Heart right ventricle (tissue), 16 donors: ENCODE results near the gene MAGEB3. TPM values are rescaled to one million over a fixed set of nuclear protein-coding genes. Genes with fewer than 3 reads are reported as not detected.

Source experiments
- ATAC-seq, 8 donors: fragments of 200-7000 bp; cut with Tn5 transposase; one replicate each; pipeline ENCODE4 v1.9.1; 2020; ENCODE audit warnings: mild to moderate bottlenecking in 8 of 8, moderate library complexity in 8 of 8, moderate number of reproducible peaks in 1 of 8
- DNase-seq, 2 donors: peaks; one replicate each; pipeline ENCODE4 v3.0.0-alpha.2; 2020
- H3K27ac ChIP-seq, 10 donors: fragments of 200-600 bp; sonication (generic) in 2 of 10; one replicate each; pipeline versions ENCODE4 v1.5.0 to v1.8.0; 2020 to 2022; ENCODE audit warnings: mild to moderate bottlenecking in 3 of 10
- H3K27me3 ChIP-seq, 7 donors: fragments of 200-600 bp; one replicate each; pipeline ENCODE4 v1.8.0; 2021 to 2022; ENCODE audit warnings: mild to moderate bottlenecking in 2 of 7
- H3K36me3 ChIP-seq, 9 donors: fragments of 200-600 bp; sonication (generic) in 1 of 9; one replicate each; pipeline versions ENCODE4 v1.5.0 to v1.8.0; 2020 to 2022; ENCODE audit warnings: mild to moderate bottlenecking in 2 of 9
- H3K4me1 ChIP-seq, 9 donors: fragments of 200-600 bp; sonication (generic) in 1 of 9; one replicate each; pipeline versions ENCODE4 v1.5.0 to v1.8.0; 2020 to 2022; ENCODE audit warnings: mild to moderate bottlenecking in 4 of 9
- H3K4me3 ChIP-seq, 10 donors: fragments of 200-600 bp; sonication (generic) in 2 of 10; one replicate each; pipeline versions ENCODE4 v1.5.0 to v1.8.0; 2020 to 2022; ENCODE audit warnings: mild to moderate bottlenecking in 7 of 10, moderate library complexity in 2 of 10
- H3K9me3 ChIP-seq, 11 donors: fragments of 200-600 bp in 10 of 11; sonication (generic) in 2 of 11; one replicate each; pipeline versions ENCODE4 v1.5.0 to v1.8.0; 2013 to 2022; ENCODE audit warnings: mild to moderate bottlenecking in 2 of 11, control low read depth in 1 of 11, moderate library complexity in 1 of 11
- WGBS, 2 donors: extraction: QIAGEN DNeasy Blood & Tissue Kit; methylation state at CpG; one replicate each; pipeline ENCODE4 v1.1.7; 2013; ENCODE audit warnings: inconsistent platforms in 1 of 2; 5-methylcytosine and 5-hydroxymethylcytosine counted together
- intact Hi-C, 10 donors: fragments of 100-400 bp; cut with DNase I; formaldehyde crosslinking; loops; one replicate each; pipeline versions ENCODE4 v1.11.1 to v1.14.2; 2022
- polyA plus RNA-seq, 2 donors: library from polyadenylated mRNA; stranded (reverse); fragments of 200-250 nt; gene quantifications; one replicate each; pipeline ENCODE4 v1.2.3, GENCODE V29; 2013
- total RNA-seq, 10 donors: library from RNA; stranded (reverse); fragmentation: NEBNext Ultra II Directional in 3 of 10; extraction: Animal tissue kit (Norgen Biotek cat#: 25700) in 3 of 10; gene quantifications; one replicate each; pipeline versions ENCODE4 v1.2.1 to v1.2.4, GENCODE V29; 2021 to 2023
- TF ChIP-seq, protein P1 (sequence below), 9 donors: fragments of 200-600 bp; sonication (generic) in 2 of 9; IDR thresholded peaks; one replicate each; pipeline versions ENCODE4 v1.5.0 to v1.8.0; 2021 to 2022; ENCODE audit warnings: antibody characterized with exemption in 9 of 9, mild to moderate bottlenecking in 5 of 9, moderate library complexity in 1 of 9
- donor health status: Arrhythmogenic right ventricular cardiomyopathy.
- donor health status: ischemic (EF 13 %, LVEDD 7.1; RV severe dilation, severe dysfunction).
- donor health status: healthy with polysubstance abuse.
- donor health status: DM: no; HTN: yes; CAD: no.
- donor health status: DM: no; HTN: no; CAD: no.
- donor health status: ischemic (EF 25% LVEDD 6.9; RV normal size, moderate dysfunction).
- donor health status: ischemic (EF 25% LVEDD 5.7; RV mildly dilated, moderate dysfunction).
- donor health status: healthy.
- donor health status: DM: yes; HTN: yes; CAD: no.
- donor health status: Ischemic cardiomyopathy.
- donor health status: ischemic (EF 35%, LVEDD 5.7; RV mildly dilated, moderate dysfunction).
- donor health status: nonischemic (EF 11% LVEDD 7.7; RV severe dilation, severe dysfunction).
- donor health status: DM: yes; HTN: yes; CAD: no.
- donor health status: PGD.
- donor health status: ischemic (EF 29% LVEDD 5.4; RV normal size, mild dysfunction).
- donor health status: nonischemic (EF 23%, LVEDD 6.1; RV moderate dilation, normal function).

MAGEB3 gene
- total and polyA plus RNA-seq, 12 donors = not detected

DNA sequence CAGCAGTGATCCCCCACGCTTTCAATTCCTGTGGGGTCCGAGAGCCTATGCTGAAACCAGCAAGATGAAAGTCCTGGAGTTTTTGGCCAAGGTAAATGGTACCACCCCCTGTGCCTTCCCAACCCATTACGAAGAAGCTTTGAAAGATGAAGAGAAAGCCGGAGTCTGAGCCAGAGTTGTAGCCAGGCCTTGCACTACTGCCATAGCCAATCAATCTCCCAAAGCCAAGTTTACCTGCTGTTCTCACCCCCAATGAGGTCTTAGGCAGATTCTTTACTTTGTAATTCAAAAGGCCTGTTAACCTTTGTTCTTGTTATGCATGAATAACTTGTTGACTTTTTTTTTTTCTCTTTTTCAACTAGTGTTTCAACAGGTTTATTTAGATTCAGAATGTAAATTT lies 11.1 kb upstream of the MAGEB3 start:
- TF ChIP-seq, protein P1, sequence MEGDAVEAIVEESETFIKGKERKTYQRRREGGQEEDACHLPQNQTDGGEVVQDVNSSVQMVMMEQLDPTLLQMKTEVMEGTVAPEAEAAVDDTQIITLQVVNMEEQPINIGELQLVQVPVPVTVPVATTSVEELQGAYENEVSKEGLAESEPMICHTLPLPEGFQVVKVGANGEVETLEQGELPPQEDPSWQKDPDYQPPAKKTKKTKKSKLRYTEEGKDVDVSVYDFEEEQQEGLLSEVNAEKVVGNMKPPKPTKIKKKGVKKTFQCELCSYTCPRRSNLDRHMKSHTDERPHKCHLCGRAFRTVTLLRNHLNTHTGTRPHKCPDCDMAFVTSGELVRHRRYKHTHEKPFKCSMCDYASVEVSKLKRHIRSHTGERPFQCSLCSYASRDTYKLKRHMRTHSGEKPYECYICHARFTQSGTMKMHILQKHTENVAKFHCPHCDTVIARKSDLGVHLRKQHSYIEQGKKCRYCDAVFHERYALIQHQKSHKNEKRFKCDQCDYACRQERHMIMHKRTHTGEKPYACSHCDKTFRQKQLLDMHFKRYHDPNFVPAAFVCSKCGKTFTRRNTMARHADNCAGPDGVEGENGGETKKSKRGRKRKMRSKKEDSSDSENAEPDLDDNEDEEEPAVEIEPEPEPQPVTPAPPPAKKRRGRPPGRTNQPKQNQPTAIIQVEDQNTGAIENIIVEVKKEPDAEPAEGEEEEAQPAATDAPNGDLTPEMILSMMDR (IDR thresholded peaks at IDR 0.05) = no peak
- ATAC-seq = no peak

DNA sequence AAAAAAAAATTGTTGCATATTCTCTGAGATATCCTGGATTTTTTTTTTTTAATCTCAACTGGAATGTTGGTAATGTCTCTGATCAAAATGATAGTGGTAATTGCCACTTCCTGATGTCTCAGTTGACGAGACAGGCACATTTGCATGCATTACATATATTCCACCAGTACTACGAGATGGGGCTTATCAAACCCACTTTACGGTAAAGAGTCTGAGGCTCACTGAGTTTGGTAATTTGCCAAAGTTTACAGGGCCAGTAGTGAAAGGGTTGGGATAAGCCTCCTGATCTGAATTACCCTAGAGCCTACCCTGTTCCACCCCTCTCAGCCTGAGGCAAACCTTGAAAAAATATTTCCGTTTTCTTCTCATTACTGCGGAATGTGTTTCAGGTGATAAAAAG lies 9.8 kb upstream of the MAGEB3 start:
- ATAC-seq (no peak), DNase-seq (no peak)
- no peaks in the 10 kb centered on the region for H3K4me1 ChIP-seq
- H3K27me3 ChIP-seq = no peaks in the 10 kb centered on the region
- H3K4me3 ChIP-seq = no peak overlapping the region
- 52 to 59% methylated on average over 5 of the region's 5 CpGs for WGBS, 2 donors
- no peak overlapping the region for H3K27ac ChIP-seq
- TF ChIP-seq, protein P1 (IDR thresholded peaks at IDR 0.05) = no peak
- H3K36me3 ChIP-seq = no peaks in the 10 kb centered on the region
- intact Hi-C loops = no loop called here
- H3K9me3 ChIP-seq = no peaks in the 10 kb centered on the region

More for the DNA sequence above, 11.1 kb upstream of the MAGEB3 start:
- intact Hi-C loops = no loop called here
- H3K4me3 ChIP-seq = no peak overlapping the region
- no peaks in the 10 kb centered on the region for H3K27me3 ChIP-seq
- DNase-seq = no peak
- no peaks in the 10 kb centered on the region for H3K36me3 ChIP-seq
- 74 to 88% methylated on average over 4 of the region's 4 CpGs for WGBS, 2 donors
- H3K9me3 ChIP-seq = no peaks in the 10 kb centered on the region
- no peaks in the 10 kb centered on the region for H3K4me1 ChIP-seq
- H3K27ac ChIP-seq = no peak overlapping the region

DNA sequence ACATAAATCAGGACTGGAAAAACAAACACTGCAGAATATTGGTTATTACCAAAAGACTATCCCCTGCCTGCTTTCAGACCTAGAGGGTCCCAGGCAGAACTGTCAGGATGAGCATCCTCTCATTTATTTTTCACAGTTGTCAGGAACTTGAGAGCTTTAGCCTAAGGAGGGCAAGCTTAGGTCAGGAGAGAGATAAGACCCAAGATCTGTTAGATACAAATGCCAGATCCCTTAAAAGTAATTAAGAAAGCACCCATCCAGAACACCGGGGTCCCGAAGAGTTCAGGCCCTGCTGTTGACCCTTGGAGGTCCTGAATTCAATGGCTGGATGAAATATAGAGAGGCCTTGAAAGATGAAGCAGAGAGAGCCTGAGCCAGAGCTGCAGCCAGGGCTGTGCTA lies 5.9 kb upstream of the MAGEB3 start:
- Histone ChIP-seq H3K36me3 (no peaks in the 10 kb centered on the region), H3K9me3 (no peaks in the 10 kb centered on the region), H3K27me3 (peaks cover 0 to 9% (median 0%) of the 10 kb centered on the region in 7 donors), H3K4me1 (no peaks in the 10 kb centered on the region), H3K27ac (no peak overlapping the region), H3K4me3 (no peak overlapping the region)
- intact Hi-C loops = no loop called here
- ATAC-seq = no peak
- TF ChIP-seq, protein P1 (IDR thresholded peaks at IDR 0.05) = no peak
- 22 to 27% methylated on average over 2 of the region's 2 CpGs for WGBS, 2 donors
- DNase-seq = no peak

DNA sequence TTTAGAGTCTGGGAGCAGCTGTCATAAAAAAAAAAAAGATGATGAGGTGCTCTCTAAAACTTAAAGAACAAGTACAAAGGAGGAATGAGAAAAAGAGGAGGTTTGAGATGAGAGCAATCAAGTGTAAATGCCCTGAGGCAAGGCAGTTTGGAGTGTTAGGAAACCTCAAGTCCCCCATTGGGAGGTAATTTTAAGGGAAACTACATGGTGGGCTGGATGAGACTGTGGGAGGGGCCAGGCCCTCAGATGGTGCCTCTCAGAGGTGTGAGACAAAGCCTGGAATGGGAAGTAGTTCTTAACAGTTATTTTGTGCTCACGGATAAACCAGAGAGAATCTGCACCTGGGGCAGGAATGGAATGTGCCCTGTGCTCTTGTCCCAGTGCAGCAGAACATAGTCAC lies 1.9 kb upstream of the MAGEB3 start:
- no peaks in the 10 kb centered on the region for H3K4me1 ChIP-seq
- H3K27me3 ChIP-seq = peaks cover 0 to 9% (median 0%) of the 10 kb centered on the region in 7 donors
- no peak overlapping the region for H3K27ac ChIP-seq
- no peak overlapping the region for H3K4me3 ChIP-seq
- no peak for ATAC-seq
- DNase-seq = no peak
- H3K36me3 ChIP-seq = no peaks in the 10 kb centered on the region
- WGBS, 2 donors = 33 to 40% methylated on average over 1 of the region's 1 CpG
- TF ChIP-seq, protein P1 (IDR thresholded peaks at IDR 0.05) = no peak
- intact Hi-C loops = no loop called here
- H3K9me3 ChIP-seq = no peaks in the 10 kb centered on the region
